ENCODE results near the gene MINPP1.

MINPP1 gene

DNA sequence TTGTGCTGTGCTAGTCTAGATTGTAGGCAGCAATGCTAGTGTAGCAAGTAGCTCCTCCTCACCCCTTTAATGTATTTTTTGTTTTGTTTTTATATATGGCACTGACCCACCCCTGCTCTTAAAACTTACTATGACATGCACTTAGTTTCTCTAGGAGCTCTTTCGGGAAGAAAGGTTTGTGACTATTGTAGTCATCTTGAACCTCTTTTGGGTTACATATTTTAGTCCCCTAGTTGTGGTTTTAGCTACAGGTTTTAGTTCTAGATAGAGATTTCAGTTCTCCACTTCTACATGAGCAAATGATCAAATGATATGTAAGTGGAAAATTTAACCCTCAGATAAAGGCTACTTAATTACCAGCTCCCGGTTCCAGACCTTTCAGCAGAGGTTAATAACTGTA, 14.9 kb downstream of the MINPP1 start:
- TF ChIP-seq NFRKB (IDR thresholded peaks at IDR 0.05) (no peak), ELF4 (IDR thresholded peaks at IDR 0.05) (no peak)
- ChIA-PET POLR2A (interaction anchor here (1.4 kb wide), 1 partner anchor 15 kb away, joined by 7 read pairs; the partner anchor contains the start of gene MINPP1), CTCF (interaction anchor here (0.6 kb wide), 1 partner anchor 14 kb away, joined by 4 read pairs; no protein-coding TSS in a partner anchor)
- no peak for DNase-seq (ENCODE audit: extremely low spot score)

DNA sequence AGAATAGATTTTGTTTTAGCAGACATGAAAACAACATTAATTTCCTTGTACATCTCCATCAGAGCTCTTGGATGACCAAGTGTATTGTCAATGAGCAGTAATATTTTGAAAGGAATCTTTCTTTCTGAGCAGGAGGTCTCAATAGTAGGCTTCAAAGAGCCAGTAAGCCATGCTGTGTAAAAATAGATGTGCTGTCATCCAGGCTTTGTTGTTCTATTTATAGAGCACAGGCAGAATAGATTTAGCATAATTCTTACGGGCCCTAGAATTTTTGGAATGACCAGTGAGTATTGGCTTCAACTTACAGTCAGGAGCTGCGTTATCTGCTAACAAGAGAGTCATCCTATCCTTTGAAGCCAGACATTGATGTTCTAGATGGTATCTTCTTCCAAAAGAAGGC, 19.0 kb downstream of the MINPP1 start:
- DNase-seq (ENCODE audit: extremely low spot score), result no peak
- CTCF ChIA-PET, result no interaction called here
- TF ChIP-seq ZNF384 (IDR thresholded peaks at IDR 0.05), result no peak
- TF ChIP-seq FOXK2 (IDR thresholded peaks at IDR 0.05), result no peak
- no peak for TF ChIP-seq CTBP1 (IDR thresholded peaks at IDR 0.05; ENCODE audit: borderline replicate concordance)
- no peak for TF ChIP-seq BHLHE40 (IDR thresholded peaks at IDR 0.05; ENCODE audit: borderline replicate concordance)
- no peak for TF ChIP-seq PKNOX1 (IDR thresholded peaks at IDR 0.05)
- no peak for TF ChIP-seq HDGF (IDR thresholded peaks at IDR 0.05; ENCODE audit: borderline replicate concordance)
- TF ChIP-seq L3MBTL2 (conservative IDR thresholded peaks at IDR 0.05), result no peak
- no peak for TF ChIP-seq SP1 (IDR thresholded peaks at IDR 0.05)
- TF ChIP-seq TARDBP (IDR thresholded peaks at IDR 0.05), result no peak
- TF ChIP-seq LEF1 (IDR thresholded peaks at IDR 0.05; ENCODE audit: borderline replicate concordance), result no peak
- TF ChIP-seq ELF4 (IDR thresholded peaks at IDR 0.05), result no peak
- no peak for TF ChIP-seq NFRKB (IDR thresholded peaks at IDR 0.05)
- no peak for TF ChIP-seq FOXM1 (IDR thresholded peaks at IDR 0.05; ENCODE audit: borderline replicate concordance)
- POLR2A ChIA-PET, result interaction anchor here (0.7 kb wide), 1 partner anchor 17 kb away, joined by 3 read pairs; no protein-coding TSS in a partner anchor

DNA sequence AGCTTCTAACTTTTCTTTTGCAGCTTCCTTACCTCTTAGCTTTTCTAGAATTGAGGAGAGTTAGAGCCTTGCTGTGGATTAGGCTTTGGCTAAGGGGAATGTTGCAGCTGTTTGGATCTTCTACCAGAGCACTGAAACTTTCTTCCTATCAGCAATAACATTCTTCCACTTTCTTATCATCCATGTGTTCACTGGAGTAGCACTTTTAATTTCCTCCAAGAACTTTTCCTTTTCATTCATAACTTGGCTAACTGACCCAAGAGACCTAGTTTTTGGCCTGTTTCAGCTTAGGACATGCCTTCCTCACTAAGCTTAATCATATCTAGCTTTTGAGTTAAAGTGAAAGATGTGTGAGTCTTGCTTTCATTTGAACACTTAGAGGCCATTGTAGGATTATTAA, 19.6 kb downstream of the MINPP1 start:
- ChIA-PET CTCF (no interaction called here), POLR2A (interaction anchor here (0.7 kb wide), 1 partner anchor 18 kb away, joined by 3 read pairs; no protein-coding TSS in a partner anchor)
- TF ChIP-seq CTBP1 (IDR thresholded peaks at IDR 0.05; ENCODE audit: borderline replicate concordance) (no peak), FOXM1 (IDR thresholded peaks at IDR 0.05; ENCODE audit: borderline replicate concordance) (no peak), BHLHE40 (IDR thresholded peaks at IDR 0.05; ENCODE audit: borderline replicate concordance) (no peak), HDGF (IDR thresholded peaks at IDR 0.05; ENCODE audit: borderline replicate concordance) (no peak), ZNF384 (IDR thresholded peaks at IDR 0.05) (no peak), NFRKB (IDR thresholded peaks at IDR 0.05) (no peak), ELF4 (IDR thresholded peaks at IDR 0.05) (no peak), L3MBTL2 (conservative IDR thresholded peaks at IDR 0.05) (no peak), FOXK2 (IDR thresholded peaks at IDR 0.05) (no peak), TARDBP (IDR thresholded peaks at IDR 0.05) (no peak), PKNOX1 (IDR thresholded peaks at IDR 0.05) (no peak), SUZ12 (IDR thresholded peaks at IDR 0.05) (no peak), SP1 (IDR thresholded peaks at IDR 0.05) (no peak), LEF1 (IDR thresholded peaks at IDR 0.05; ENCODE audit: borderline replicate concordance) (no peak)
- DNase-seq (ENCODE audit: extremely low spot score), result no peak

- POLR2A ChIA-PET, result no interaction called here
- TF ChIP-seq FOXM1 (IDR thresholded peaks at IDR 0.05; ENCODE audit: borderline replicate concordance) (no peak), NFRKB (IDR thresholded peaks at IDR 0.05) (no peak), BHLHE40 (IDR thresholded peaks at IDR 0.05; ENCODE audit: borderline replicate concordance) (no peak), TARDBP (IDR thresholded peaks at IDR 0.05) (no peak), FOXK2 (IDR thresholded peaks at IDR 0.05) (no peak), HDGF (IDR thresholded peaks at IDR 0.05; ENCODE audit: borderline replicate concordance) (no peak), FOXA1 (IDR thresholded peaks at IDR 0.05) (no peak), PKNOX1 (IDR thresholded peaks at IDR 0.05) (no peak), LEF1 (IDR thresholded peaks at IDR 0.05; ENCODE audit: borderline replicate concordance) (no peak), SUZ12 (IDR thresholded peaks at IDR 0.05) (no peak), ELF4 (IDR thresholded peaks at IDR 0.05) (no peak), ARNT (IDR thresholded peaks at IDR 0.05) (no peak), L3MBTL2 (conservative IDR thresholded peaks at IDR 0.05) (no peak), CTBP1 (IDR thresholded peaks at IDR 0.05; ENCODE audit: borderline replicate concordance) (no peak)
- no peak for DNase-seq (ENCODE audit: extremely low spot score)
- CTCF ChIA-PET, result no interaction called here
These were observed 27.4 kb downstream of the MINPP1 start for GRCh38 chr10:87531908-87532622.

- CTCF ChIA-PET, result interaction anchor here (0.6 kb wide), 1 partner anchor 251 kb away, joined by 3 read pairs; no protein-coding TSS in a partner anchor
- DNase-seq (ENCODE audit: extremely low spot score), result no peak
- no peak for TF ChIP-seq FOXA1 (IDR thresholded peaks at IDR 0.05)
- no peak for TF ChIP-seq LEF1 (IDR thresholded peaks at IDR 0.05; ENCODE audit: borderline replicate concordance)
- no peak for TF ChIP-seq L3MBTL2 (conservative IDR thresholded peaks at IDR 0.05)
- TF ChIP-seq TARDBP (IDR thresholded peaks at IDR 0.05), result no peak
- no peak for TF ChIP-seq ARNT (IDR thresholded peaks at IDR 0.05)
- TF ChIP-seq PKNOX1 (IDR thresholded peaks at IDR 0.05), result no peak
- TF ChIP-seq NFRKB (IDR thresholded peaks at IDR 0.05), result no peak
- TF ChIP-seq ELF4 (IDR thresholded peaks at IDR 0.05), result no peak
- TF ChIP-seq BHLHE40 (IDR thresholded peaks at IDR 0.05; ENCODE audit: borderline replicate concordance), result no peak
- no peak for TF ChIP-seq HDGF (IDR thresholded peaks at IDR 0.05; ENCODE audit: borderline replicate concordance)
- POLR2A ChIA-PET, result no interaction called here
These were observed 28.0 kb downstream of the MINPP1 start for GRCh38 chr10:87532696-87533095.
